ENCODE data around the gene DNAH14. TPM values are rescaled to one million over a fixed set of nuclear protein-coding genes. Genes with fewer than 3 reads are reported as not detected.

Gene DNAH14
- polyA plus RNA-seq, 1 donor (not counting 4 experiments of a cell fraction or from before 2014, with no cell fraction given), result 6.4 TPM

DNA sequence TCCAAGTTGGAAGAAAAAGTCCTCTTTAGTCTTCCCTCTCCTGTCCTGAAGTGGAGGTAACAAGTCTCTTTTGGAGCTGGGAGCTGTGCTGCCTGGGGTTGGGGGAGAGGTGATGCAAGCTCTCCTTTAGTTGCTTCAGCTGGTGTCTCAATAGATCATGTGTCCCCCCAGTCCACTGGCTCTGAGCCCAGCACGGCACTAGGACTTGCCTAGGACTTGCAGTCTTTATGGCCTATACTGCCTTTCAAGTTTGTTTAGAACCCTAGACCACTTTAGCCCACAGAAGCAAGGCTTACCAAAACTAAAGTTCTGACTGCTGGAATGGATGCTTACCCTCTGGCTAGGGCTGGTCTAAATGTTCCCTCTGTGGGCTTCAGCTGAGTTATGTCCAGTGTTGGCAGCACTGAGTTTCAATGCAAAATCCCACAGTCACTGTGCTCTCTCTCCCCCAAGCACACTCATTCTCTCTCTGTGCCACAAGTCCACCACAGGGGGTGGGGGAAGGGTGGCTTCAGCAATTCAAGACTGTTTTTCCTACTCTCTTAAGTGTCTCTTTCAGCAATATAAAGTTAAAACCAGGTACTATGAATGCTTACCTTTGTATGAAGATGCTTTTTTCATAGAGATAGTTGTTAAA is 185.0 kb downstream of the DNAH14 start:
- Histone ChIP-seq H3K9ac (ENCODE audit: control insufficient read depth, extremely low read depth, insufficient read depth, low read length) (no peak overlapping the region), H4K20me1 (ENCODE audit: control insufficient read depth, extremely low read depth, insufficient read depth, low read length) (no peaks in the 10 kb centered on the region), H3K4me2 (ENCODE audit: control insufficient read depth, extremely low read depth, insufficient read depth, low read depth, low read length) (no peak overlapping the region), H3K79me2 (ENCODE audit: control insufficient read depth, insufficient read depth, low read length) (no peaks in the 10 kb centered on the region), H3K36me3 (ENCODE audit: control insufficient read depth in 2 of 2, extremely low read depth in 1 of 2, insufficient read depth in 2 of 2, low read length in 2 of 2) (no peaks in the 10 kb centered on the region), H2AFZ (ENCODE audit: control insufficient read depth, low read length) (no peak overlapping the region), H3K4me3 (ENCODE audit: control insufficient read depth in 2 of 3, extremely low read depth in 1 of 3, insufficient read depth in 2 of 3, low read depth in 1 of 3, low read length in 3 of 3) (no peak overlapping the region), H3K9me1 (ENCODE audit: control insufficient read depth, extremely low read depth, insufficient read depth, low read length) (no peaks in the 10 kb centered on the region), H3K27me3 (ENCODE audit: control insufficient read depth, extremely low read depth, insufficient read depth, low read length) (no peaks in the 10 kb centered on the region), H3K4me1 (ENCODE audit: control insufficient read depth, extremely low read depth, insufficient read depth, low read length) (no peaks in the 10 kb centered on the region), H3K9me3 (ENCODE audit: control insufficient read depth, low read depth, low read length) (no peaks in the 10 kb centered on the region), H3K27ac (ENCODE audit: control insufficient read depth, insufficient read depth, low read length) (no peak overlapping the region)
- dilution Hi-C loops (cut with MboI; ENCODE audit: extremely low pct_ligation_motif_present, low sequenced_read_pairs), result no loop called here
- DNase-seq (ENCODE audit: low read depth, low spot score), result no peak
- no peak for FAIRE-seq
- no peak for TF ChIP-seq EZH2 (IDR thresholded peaks at IDR 0.05; ENCODE audit: low read length)
- TF ChIP-seq, protein P1, sequence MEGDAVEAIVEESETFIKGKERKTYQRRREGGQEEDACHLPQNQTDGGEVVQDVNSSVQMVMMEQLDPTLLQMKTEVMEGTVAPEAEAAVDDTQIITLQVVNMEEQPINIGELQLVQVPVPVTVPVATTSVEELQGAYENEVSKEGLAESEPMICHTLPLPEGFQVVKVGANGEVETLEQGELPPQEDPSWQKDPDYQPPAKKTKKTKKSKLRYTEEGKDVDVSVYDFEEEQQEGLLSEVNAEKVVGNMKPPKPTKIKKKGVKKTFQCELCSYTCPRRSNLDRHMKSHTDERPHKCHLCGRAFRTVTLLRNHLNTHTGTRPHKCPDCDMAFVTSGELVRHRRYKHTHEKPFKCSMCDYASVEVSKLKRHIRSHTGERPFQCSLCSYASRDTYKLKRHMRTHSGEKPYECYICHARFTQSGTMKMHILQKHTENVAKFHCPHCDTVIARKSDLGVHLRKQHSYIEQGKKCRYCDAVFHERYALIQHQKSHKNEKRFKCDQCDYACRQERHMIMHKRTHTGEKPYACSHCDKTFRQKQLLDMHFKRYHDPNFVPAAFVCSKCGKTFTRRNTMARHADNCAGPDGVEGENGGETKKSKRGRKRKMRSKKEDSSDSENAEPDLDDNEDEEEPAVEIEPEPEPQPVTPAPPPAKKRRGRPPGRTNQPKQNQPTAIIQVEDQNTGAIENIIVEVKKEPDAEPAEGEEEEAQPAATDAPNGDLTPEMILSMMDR (optimal IDR thresholded peaks at IDR 0.05 in 1 of 3, IDR thresholded peaks at IDR 0.05 in 1 of 3, conservative IDR thresholded peaks at IDR 0.05 in 1 of 3; ENCODE audit: extremely low read depth in 1 of 3, insufficient read depth in 2 of 3, low read length in 3 of 3), result no peak

DNA sequence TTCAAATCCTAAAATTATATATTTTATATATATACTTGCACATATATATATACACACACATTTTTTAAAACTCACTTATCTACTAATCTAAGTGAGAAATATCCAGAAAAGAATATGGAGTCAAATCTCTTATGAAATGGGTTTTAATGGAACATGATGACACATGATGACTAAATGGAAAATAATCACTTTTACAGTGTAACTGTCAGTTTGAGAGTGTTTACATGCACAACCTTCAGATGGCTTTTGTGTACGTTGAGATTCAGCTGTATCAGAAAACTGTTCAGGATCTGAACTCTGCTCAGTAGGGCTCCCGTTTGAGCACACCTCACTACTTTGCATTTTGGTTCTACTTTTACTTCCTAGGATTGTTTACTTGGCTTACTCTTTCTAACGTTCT is 189.8 kb downstream of the DNAH14 start:
- Histone ChIP-seq H3K9me1 (ENCODE audit: control insufficient read depth, extremely low read depth, insufficient read depth, low read length) (no peaks in the 10 kb centered on the region), H3K4me1 (ENCODE audit: control insufficient read depth, extremely low read depth, insufficient read depth, low read length) (no peaks in the 10 kb centered on the region), H3K36me3 (ENCODE audit: control insufficient read depth in 2 of 2, extremely low read depth in 1 of 2, insufficient read depth in 2 of 2, low read length in 2 of 2) (no peaks in the 10 kb centered on the region), H3K79me2 (ENCODE audit: control insufficient read depth, insufficient read depth, low read length) (no peaks in the 10 kb centered on the region), H3K4me3 (ENCODE audit: control insufficient read depth in 2 of 3, extremely low read depth in 1 of 3, insufficient read depth in 2 of 3, low read depth in 1 of 3, low read length in 3 of 3) (no peak overlapping the region), H3K27me3 (ENCODE audit: control insufficient read depth, extremely low read depth, insufficient read depth, low read length) (no peaks in the 10 kb centered on the region), H2AFZ (ENCODE audit: control insufficient read depth, low read length) (no peak overlapping the region), H3K27ac (ENCODE audit: control insufficient read depth, insufficient read depth, low read length) (no peak overlapping the region), H3K4me2 (ENCODE audit: control insufficient read depth, extremely low read depth, insufficient read depth, low read depth, low read length) (no peak overlapping the region), H3K9me3 (ENCODE audit: control insufficient read depth, low read depth, low read length) (no peaks in the 10 kb centered on the region), H3K9ac (ENCODE audit: control insufficient read depth, extremely low read depth, insufficient read depth, low read length) (no peak overlapping the region), H4K20me1 (ENCODE audit: control insufficient read depth, extremely low read depth, insufficient read depth, low read length) (no peaks in the 10 kb centered on the region)
- FAIRE-seq (no peak), DNase-seq (ENCODE audit: low read depth, low spot score) (no peak)
- TF ChIP-seq, protein P1 (optimal IDR thresholded peaks at IDR 0.05 in 1 of 3, IDR thresholded peaks at IDR 0.05 in 1 of 3, conservative IDR thresholded peaks at IDR 0.05 in 1 of 3; ENCODE audit: extremely low read depth in 1 of 3, insufficient read depth in 2 of 3, low read length in 3 of 3), result no peak
- no peak for TF ChIP-seq EZH2 (IDR thresholded peaks at IDR 0.05; ENCODE audit: low read length)
- dilution Hi-C loops (cut with MboI; ENCODE audit: extremely low pct_ligation_motif_present, low sequenced_read_pairs), result no loop called here
